ENCODE results near the gene PDE6A.

Gene PDE6A

DNA sequence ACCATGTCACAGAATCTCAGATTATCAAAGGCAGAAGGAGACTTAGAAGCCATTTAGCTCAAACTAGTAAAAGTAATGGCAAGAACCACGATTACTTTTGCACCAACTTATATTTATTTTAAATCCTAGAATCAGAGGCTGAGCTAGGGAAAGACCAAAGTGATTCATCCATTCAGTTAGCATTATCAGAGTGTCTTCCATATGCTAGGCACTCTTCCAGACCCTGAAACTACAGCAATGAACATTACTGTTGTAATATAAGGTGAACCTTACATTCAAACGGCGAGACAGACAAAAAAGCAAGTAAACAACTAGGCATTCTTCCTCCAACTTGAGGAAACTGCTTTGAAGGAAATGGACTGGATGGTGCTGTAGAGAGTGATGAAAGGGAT is 7.9 kb downstream of the PDE6A start:
- TF ChIP-seq CTCF (IDR thresholded peaks at IDR 0.05; ENCODE audit: low read depth, low read length, missing control alignments): no peak
- H3K4me3 ChIP-seq (ENCODE audit: low read depth, low read length): no peak overlapping the region
- DNase-seq (ENCODE audit: low read depth): no peak

DNA sequence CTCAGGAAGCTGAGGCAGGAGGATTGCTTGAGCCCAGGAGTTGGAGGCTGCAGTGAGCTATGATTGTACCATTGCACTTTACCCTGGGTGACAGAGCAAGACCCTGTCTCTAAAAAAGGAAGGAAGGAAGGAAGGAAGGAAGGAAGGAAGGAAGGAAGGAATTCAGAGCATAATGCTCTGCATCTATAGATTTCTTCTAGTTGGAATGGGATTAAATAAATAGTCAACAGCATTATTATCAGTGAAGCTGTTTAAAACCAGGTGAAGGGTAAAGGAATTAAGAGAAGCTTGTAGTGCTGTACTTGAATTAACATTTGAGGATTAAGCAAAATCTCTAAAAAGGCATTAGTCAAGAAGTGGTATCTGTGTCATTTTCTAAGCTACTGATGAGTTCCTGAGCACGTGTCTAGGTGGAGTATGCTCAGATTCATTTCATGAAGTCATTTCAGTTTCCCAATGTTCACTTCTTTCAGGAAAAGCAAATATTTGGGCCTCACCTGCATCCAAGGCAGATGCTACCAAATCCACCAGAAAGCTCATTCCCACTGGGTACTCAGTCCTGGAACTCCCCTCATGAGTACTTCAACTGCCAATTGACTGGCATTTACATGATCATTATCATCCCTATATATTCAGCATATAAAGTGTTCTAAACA is 8.4 kb downstream of the PDE6A start:
- no peak for TF ChIP-seq CTCF (IDR thresholded peaks at IDR 0.05; ENCODE audit: low read depth, low read length, missing control alignments)
- H3K4me3 ChIP-seq (ENCODE audit: low read depth, low read length): no peak overlapping the region
- DNase-seq (ENCODE audit: low read depth): no peak

- no peak for TF ChIP-seq CTCF (IDR thresholded peaks at IDR 0.05; ENCODE audit: low read depth, low read length, missing control alignments)
- DNase-seq (ENCODE audit: low read depth): no peak
- H3K4me3 ChIP-seq (ENCODE audit: low read depth, low read length): no peak overlapping the region
These were observed 9.1 kb downstream of the PDE6A start for GRCh38 chr5:149935431-149935901.

GRCh38 chr5:149932445-149933350 is 11.9 kb downstream of the PDE6A start:
- DNase-seq (ENCODE audit: low read depth): no peak
- no peak for TF ChIP-seq CTCF (IDR thresholded peaks at IDR 0.05; ENCODE audit: low read depth, low read length, missing control alignments)
- H3K4me3 ChIP-seq (ENCODE audit: low read depth, low read length): no peak overlapping the region

GRCh38 chr5:149931992-149932436 is 12.6 kb downstream of the PDE6A start:
- no peak for TF ChIP-seq CTCF (IDR thresholded peaks at IDR 0.05; ENCODE audit: low read depth, low read length, missing control alignments)
- no peak for DNase-seq (ENCODE audit: low read depth)
- no peak overlapping the region for H3K4me3 ChIP-seq (ENCODE audit: low read depth, low read length)

DNA sequence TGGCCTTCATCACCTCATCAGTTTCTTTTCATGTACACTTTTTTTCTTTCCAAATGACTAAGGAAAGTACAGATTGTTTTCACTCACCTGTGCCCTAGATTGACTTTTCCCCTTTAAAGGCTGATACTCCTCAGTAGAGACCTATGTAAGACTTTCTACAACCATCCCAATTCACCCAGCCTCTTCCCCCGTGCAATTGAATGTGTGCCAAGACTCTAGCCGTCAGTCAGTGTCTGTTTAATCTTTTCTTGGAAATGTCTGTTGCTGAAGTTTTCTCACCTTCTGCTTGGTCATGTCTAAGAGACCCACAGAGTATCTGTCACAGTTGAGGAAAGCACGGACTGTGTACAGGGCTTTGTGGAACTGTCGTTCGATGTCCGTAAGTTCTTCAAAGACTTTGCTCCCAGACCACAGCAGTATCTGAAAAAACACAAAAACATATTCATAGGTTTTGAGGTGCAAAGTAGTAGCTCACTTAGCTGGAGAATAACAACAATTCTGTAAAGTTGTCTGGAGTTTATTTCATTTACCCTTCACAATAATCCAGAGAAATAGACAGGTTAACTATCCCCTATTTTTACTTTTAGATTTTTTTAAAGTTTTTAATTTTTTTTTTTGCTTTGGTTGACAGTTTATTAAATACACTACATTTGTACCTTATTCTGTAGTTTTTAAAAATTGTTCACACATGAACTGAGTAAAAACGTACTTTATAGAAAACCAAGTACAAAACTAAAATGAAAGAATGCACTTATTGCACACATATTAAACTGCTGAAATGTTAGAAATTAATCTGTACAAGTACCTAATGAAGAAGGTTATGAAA is 13.6 kb downstream of the PDE6A start:
- no peak for DNase-seq (ENCODE audit: low read depth)
- no peak overlapping the region for H3K4me3 ChIP-seq (ENCODE audit: low read depth, low read length)
- no peak for TF ChIP-seq CTCF (IDR thresholded peaks at IDR 0.05; ENCODE audit: low read depth, low read length, missing control alignments)
